Type B pancreatic cell (in vitro differentiated cells): ENCODE data around the gene NTM. TPM values are rescaled to one million over a fixed set of nuclear protein-coding genes. Genes with fewer than 3 reads are reported as not detected.

Source experiments
- DNase-seq: peaks from one replicate; pipeline ENCODE4 v3.0.0; 2021; ENCODE audit warnings: mixed read lengths; ENCODE audit not compliant: unreplicated experiment; ENCODE audit errors: extremely low spot score
- H3K27ac Mint-ChIP-seq: 2 replicates; pipeline ENCODE4 v1.8.0; 2021; ENCODE audit warnings: mild to moderate bottlenecking, mixed read lengths
- H3K27me3 Mint-ChIP-seq: 2 replicates; pipeline ENCODE4 v1.8.0; 2021; ENCODE audit warnings: mixed read lengths
- H3K36me3 Mint-ChIP-seq: 2 replicates; pipeline ENCODE4 v1.8.0; 2021; ENCODE audit warnings: mixed read lengths
- H3K4me1 Mint-ChIP-seq: one replicate; pipeline ENCODE4 v1.8.0; 2021; ENCODE audit warnings: mixed read lengths; ENCODE audit not compliant: unreplicated experiment
- H3K4me3 Mint-ChIP-seq: 2 replicates; pipeline ENCODE4 v1.8.0; 2021; ENCODE audit warnings: mild to moderate bottlenecking, mixed read lengths
- H3K9me3 Mint-ChIP-seq: 2 replicates; pipeline ENCODE4 v1.8.0; 2021; ENCODE audit warnings: mixed read lengths
- total RNA-seq: library from RNA; stranded (reverse); gene quantifications from 2 replicates; pipeline ENCODE4 v1.2.1, GENCODE V29; 2021; ENCODE audit warnings: low replicate concordance
- TF ChIP-seq, protein P1 (sequence below): fragments of 200-600 bp; sonication (generic); conservative IDR thresholded peaks from 2 replicates; pipeline ENCODE4 v1.5.0; 2021; ENCODE audit warnings: antibody characterized with exemption, mild to moderate bottlenecking

The NTM gene
- total RNA-seq, 1 donor from 2014 or later = 19.2 TPM

DNA sequence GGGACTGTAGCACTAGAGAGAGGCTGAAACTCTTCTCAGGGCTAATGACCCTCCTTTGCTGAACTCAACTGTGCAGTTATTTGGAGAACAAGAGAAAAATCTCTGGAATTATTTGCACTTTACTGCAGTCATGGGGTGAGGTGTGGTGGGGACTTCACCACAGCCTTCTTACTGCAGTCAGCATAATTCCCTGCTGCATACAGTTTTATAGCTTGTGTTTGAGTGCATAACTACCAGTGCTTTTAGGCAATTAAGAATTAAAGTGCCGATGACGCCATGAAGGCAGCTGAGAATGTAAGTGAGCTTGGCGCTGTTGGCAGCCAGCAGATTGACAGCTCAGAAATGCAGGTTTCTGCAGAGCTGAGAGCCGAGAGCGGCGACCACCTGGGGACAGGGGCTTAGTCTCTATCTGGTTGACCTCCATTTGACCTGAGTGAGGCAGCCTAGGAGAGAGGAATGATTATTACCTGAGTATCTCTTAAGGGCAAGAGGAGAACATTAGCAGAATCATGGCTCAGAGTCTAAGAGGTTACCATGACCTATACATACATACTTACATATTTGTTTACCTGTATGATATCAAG lies 830.0 kb downstream of the NTM start:
- Mint-ChIP-seq H3K36me3 (no peaks in the 10 kb centered on the region), H3K9me3 (no peaks in the 10 kb centered on the region), H3K4me3 (no peak overlapping the region), H3K4me1 (no peaks in the 10 kb centered on the region), H3K27me3 (peaks cover 15% of the 10 kb centered on the region), H3K27ac (no peak overlapping the region)
- TF ChIP-seq, protein P1, sequence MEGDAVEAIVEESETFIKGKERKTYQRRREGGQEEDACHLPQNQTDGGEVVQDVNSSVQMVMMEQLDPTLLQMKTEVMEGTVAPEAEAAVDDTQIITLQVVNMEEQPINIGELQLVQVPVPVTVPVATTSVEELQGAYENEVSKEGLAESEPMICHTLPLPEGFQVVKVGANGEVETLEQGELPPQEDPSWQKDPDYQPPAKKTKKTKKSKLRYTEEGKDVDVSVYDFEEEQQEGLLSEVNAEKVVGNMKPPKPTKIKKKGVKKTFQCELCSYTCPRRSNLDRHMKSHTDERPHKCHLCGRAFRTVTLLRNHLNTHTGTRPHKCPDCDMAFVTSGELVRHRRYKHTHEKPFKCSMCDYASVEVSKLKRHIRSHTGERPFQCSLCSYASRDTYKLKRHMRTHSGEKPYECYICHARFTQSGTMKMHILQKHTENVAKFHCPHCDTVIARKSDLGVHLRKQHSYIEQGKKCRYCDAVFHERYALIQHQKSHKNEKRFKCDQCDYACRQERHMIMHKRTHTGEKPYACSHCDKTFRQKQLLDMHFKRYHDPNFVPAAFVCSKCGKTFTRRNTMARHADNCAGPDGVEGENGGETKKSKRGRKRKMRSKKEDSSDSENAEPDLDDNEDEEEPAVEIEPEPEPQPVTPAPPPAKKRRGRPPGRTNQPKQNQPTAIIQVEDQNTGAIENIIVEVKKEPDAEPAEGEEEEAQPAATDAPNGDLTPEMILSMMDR = no peak
- no peak for DNase-seq

DNA sequence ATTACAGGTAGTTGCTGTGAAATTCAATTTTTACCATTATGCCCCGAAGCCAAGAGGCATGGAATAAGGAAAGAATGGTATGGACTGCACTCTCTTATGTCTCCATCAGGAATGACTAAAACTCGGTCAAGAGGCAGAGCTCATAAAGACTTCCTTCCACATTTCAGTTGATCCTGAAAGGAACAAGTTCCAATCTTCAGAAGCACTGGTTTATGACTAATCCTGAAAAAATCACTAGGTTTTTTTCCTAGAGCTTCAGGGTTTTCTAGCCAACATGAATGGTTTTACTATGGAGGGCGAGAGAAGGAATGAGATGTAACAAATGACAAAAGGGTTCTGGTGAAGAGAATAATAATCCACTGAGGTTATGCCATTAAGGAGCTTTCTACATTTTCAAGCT lies 832.2 kb downstream of the NTM start:
- DNase-seq = no peak
- H3K4me3 Mint-ChIP-seq = no peak overlapping the region
- TF ChIP-seq, protein P1 = no peak
- peaks cover 15% of the 10 kb centered on the region for H3K27me3 Mint-ChIP-seq
- H3K27ac Mint-ChIP-seq = no peak overlapping the region
- H3K36me3 Mint-ChIP-seq = no peaks in the 10 kb centered on the region
- no peaks in the 10 kb centered on the region for H3K9me3 Mint-ChIP-seq
- H3K4me1 Mint-ChIP-seq = no peaks in the 10 kb centered on the region

DNA sequence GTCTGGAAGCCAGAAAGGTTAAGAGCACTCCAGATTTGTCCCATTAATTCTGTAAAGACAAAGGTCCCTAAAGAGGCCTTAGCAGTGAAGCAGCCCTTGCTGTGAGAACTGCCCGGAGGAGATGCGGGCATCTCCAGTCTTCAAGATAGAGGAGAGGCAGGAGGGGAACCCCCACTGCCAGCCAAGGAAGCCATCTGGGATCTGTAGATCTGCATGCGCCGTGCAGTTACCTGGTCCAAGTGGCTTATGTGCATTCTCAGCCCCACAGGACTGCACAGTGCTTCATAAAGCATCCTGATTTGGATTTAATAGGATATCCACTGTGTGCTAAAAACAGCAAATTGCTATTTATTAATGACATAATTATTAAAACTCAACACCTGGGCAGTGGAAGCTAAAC lies 834.6 kb downstream of the NTM start:
- no peaks in the 10 kb centered on the region for H3K4me1 Mint-ChIP-seq
- no peak overlapping the region for H3K27ac Mint-ChIP-seq
- peaks cover 8% of the 10 kb centered on the region for H3K27me3 Mint-ChIP-seq
- no peak overlapping the region for H3K4me3 Mint-ChIP-seq
- no peaks in the 10 kb centered on the region for H3K36me3 Mint-ChIP-seq
- TF ChIP-seq, protein P1 = no peak
- H3K9me3 Mint-ChIP-seq = no peaks in the 10 kb centered on the region
- no peak for DNase-seq

DNA sequence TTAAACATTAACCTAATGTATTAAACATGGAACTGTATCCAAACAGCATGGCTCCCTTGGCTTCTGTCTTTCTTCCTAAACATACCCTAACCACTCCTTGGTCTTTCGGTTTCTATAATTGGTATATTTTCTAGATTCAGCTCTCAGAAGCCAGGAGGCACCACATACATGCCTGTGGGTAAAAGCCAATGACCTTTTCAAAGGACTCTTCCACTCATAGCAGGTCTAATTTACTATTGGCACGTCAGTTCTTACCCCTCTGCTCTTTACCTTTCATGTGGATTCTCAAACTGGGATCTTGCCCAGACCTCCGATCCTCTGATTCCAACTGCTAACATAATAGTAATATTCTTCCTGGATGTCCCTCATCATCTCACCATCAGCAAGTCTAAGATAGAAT lies 835.1 kb downstream of the NTM start:
- no peaks in the 10 kb centered on the region for H3K4me1 Mint-ChIP-seq
- TF ChIP-seq, protein P1 = no peak
- H3K27ac Mint-ChIP-seq = no peak overlapping the region
- H3K4me3 Mint-ChIP-seq = no peak overlapping the region
- DNase-seq = no peak
- peaks cover 8% of the 10 kb centered on the region for H3K27me3 Mint-ChIP-seq
- H3K36me3 Mint-ChIP-seq = no peaks in the 10 kb centered on the region
- H3K9me3 Mint-ChIP-seq = no peaks in the 10 kb centered on the region

DNA sequence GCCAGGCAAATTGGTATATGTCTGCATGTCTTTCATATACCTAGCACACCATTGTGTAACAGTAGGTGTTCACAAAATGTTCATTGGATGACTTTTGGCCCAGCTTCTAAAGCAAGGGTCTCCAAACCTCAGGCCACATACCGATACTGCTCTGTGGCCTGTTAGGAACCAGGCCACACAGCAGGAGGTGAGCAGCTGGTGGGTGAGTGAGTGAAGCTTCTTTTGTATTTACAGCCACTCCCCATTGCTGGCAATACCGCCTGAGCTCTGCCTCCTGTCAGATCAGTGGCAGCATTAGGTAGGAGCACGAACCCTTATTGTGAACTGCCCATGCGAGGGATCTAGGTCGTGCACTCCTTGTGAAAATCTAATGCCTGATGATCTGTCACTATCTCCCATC lies 836.6 kb downstream of the NTM start:
- Mint-ChIP-seq H3K9me3 (no peaks in the 10 kb centered on the region), H3K36me3 (no peaks in the 10 kb centered on the region), H3K27ac (no peak overlapping the region), H3K27me3 (peaks cover 5% of the 10 kb centered on the region), H3K4me3 (no peak overlapping the region), H3K4me1 (no peaks in the 10 kb centered on the region)
- DNase-seq = no peak
- TF ChIP-seq, protein P1 = no peak
